H1 (cell line): ENCODE measurements around the gene TAMALIN.

ENCODE experiments used
- FOSL1 ChIP-seq: IDR thresholded peaks from 2 replicates; pipeline ENCODE4 v1.6.1; 2011; ENCODE audit warnings: mild to moderate bottlenecking, low read depth, low read length, moderate library complexity; ENCODE audit not compliant: insufficient read depth
- NRF1 ChIP-seq: IDR thresholded peaks from 2 replicates; pipeline ENCODE4 v1.6.1; 2011; ENCODE audit warnings: mild to moderate bottlenecking, low read depth, low read length, improper control_type of control experiment
- SRF ChIP-seq: IDR thresholded peaks from 2 replicates; pipeline ENCODE4 v1.6.1; 2011; ENCODE audit warnings: mild to moderate bottlenecking, low read depth, low read length, moderate library complexity
- TF ChIP-seq, protein P1 (sequence below), 3 experiments: IDR thresholded peaks; 1 replicate in 2 of 3; 2 replicates in 1 of 3; pipeline versions ENCODE4 v1.5.1 to v1.6.1; 2011; ENCODE audit warnings: low read length in 3 of 3, mild to moderate bottlenecking in 3 of 3, inconsistent platforms in 2 of 3, low read depth in 1 of 3, moderate library complexity in 1 of 3; ENCODE audit not compliant: insufficient read depth in 1 of 3; ENCODE audit errors: control extremely low read depth in 1 of 3

DNA sequence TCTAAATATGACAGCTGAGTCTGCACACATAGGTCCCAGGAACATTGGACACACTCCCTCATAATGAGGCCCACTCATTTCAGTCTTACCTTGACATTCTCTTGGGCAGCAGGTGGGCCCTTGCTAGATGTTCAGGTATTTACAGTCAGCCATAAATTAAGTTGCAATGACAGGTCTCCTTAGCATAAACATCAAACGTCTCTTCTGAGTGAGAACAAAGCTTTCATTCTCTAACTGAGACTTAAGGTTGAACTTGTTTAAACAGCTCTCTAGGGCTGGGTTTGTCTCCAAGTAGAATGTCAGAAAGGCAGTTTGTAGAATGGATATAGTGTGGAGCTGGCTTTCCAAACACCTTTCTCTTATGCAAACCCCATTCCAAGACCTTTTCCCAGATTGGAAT, 44.9 kb upstream of the TAMALIN start:
- TF ChIP-seq FOSL1, result no peak
- TF ChIP-seq NRF1, result no peak
- TF ChIP-seq SRF, result no peak
- TF ChIP-seq, protein P1, sequence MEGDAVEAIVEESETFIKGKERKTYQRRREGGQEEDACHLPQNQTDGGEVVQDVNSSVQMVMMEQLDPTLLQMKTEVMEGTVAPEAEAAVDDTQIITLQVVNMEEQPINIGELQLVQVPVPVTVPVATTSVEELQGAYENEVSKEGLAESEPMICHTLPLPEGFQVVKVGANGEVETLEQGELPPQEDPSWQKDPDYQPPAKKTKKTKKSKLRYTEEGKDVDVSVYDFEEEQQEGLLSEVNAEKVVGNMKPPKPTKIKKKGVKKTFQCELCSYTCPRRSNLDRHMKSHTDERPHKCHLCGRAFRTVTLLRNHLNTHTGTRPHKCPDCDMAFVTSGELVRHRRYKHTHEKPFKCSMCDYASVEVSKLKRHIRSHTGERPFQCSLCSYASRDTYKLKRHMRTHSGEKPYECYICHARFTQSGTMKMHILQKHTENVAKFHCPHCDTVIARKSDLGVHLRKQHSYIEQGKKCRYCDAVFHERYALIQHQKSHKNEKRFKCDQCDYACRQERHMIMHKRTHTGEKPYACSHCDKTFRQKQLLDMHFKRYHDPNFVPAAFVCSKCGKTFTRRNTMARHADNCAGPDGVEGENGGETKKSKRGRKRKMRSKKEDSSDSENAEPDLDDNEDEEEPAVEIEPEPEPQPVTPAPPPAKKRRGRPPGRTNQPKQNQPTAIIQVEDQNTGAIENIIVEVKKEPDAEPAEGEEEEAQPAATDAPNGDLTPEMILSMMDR (IDR thresholded peaks at IDR 0.05; ENCODE audit: control extremely low read depth in 1 of 3, insufficient read depth in 1 of 3, low read depth in 1 of 3, low read length in 3 of 3), result no peak
